Measurements from ENCODE around the gene ZNF337.

GRCh38 chr20:25643716-25644115, 52.9 kb downstream of the ZNF337 start:
- TF ChIP-seq, protein P1, sequence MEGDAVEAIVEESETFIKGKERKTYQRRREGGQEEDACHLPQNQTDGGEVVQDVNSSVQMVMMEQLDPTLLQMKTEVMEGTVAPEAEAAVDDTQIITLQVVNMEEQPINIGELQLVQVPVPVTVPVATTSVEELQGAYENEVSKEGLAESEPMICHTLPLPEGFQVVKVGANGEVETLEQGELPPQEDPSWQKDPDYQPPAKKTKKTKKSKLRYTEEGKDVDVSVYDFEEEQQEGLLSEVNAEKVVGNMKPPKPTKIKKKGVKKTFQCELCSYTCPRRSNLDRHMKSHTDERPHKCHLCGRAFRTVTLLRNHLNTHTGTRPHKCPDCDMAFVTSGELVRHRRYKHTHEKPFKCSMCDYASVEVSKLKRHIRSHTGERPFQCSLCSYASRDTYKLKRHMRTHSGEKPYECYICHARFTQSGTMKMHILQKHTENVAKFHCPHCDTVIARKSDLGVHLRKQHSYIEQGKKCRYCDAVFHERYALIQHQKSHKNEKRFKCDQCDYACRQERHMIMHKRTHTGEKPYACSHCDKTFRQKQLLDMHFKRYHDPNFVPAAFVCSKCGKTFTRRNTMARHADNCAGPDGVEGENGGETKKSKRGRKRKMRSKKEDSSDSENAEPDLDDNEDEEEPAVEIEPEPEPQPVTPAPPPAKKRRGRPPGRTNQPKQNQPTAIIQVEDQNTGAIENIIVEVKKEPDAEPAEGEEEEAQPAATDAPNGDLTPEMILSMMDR (IDR thresholded peaks at IDR 0.05) = no peak
- TF ChIP-seq POLR2A (IDR thresholded peaks at IDR 0.05) (no peak), POLR2AphosphoS5 (IDR thresholded peaks at IDR 0.05) (no peak)
